Choroid plexus epithelial cell (primary cell): ENCODE data around the gene NADK2.
"Not testable (repeated sequence)": the region's sequence is repeated elsewhere in the genome, so short reads cannot be mapped to it uniquely, and the experiment has no call there.

Experiments used
- DNase-seq: peaks from one replicate; pipeline ENCODE4 v3.0.0-alpha.2; 2010; ENCODE audit warnings: low read depth
- H3K4me3 ChIP-seq: 2 replicates; pipeline ENCODE4 v1.5.1; 2011; ENCODE audit warnings: low read depth, mild to moderate bottlenecking, control low read depth, low read length, moderate library complexity
- CTCF ChIP-seq: conservative IDR thresholded peaks from 2 replicates; pipeline ENCODE4 v1.5.1; 2011; ENCODE audit warnings: low read depth, mild to moderate bottlenecking, control low read depth, inconsistent platforms, low read length, moderate library complexity

Gene NADK2

GRCh38 chr5:36209664-36210063 is 32.1 kb downstream of the NADK2 start:
- peak; percentile 20 for DNase-seq
- no peak overlapping the region for H3K4me3 ChIP-seq
- TF ChIP-seq CTCF: no peak

- DNase-seq: no peak
- H3K4me3 ChIP-seq: no peak overlapping the region
These were observed 32.9 kb downstream of the NADK2 start for GRCh38 chr5:36208786-36209185.

DNA sequence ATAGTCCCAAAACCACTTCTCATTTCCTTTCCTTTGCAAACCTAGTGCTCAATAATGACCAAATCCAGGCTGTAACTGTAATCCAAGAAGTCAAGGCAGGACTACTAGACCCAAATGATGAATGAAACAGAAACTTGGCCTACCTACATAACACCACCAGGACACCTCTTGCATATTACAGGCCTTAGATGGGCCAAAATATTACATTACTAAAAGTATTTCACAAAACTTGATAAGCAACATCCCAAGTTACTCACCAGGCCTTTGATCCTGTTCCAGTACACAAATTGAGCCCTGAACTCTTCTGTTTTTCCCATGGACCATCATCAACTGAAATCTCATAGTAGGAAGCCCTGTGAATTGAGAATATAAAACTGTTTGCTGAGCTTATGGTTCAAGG is 34.8 kb downstream of the NADK2 start:
- DNase-seq: peak; percentile 22
- no peak overlapping the region for H3K4me3 ChIP-seq
- no peak for TF ChIP-seq CTCF

More at GRCh38 chr5:36208786-36209185, 32.9 kb downstream of the NADK2 start:
- TF ChIP-seq CTCF: no peak

DNA sequence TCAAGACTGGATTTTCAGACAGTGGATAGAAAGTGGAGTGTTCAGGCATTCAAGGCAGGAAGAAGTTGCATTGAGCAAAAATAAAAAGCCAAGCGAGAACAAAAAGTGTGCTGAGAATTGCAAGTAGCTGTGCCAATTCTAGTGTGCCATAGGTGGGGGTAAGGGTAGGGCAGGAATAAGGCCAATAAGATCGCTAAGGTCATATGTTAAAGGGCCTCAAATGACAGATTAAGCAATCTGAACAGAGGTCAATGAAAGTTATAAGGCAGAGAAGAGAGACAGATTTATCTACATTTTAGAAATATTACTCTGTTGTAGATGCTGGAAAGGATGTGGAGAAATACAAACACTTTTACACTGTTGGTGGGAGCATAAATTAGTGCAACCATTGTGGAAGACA is 36.4 kb downstream of the NADK2 start:
- no peak for TF ChIP-seq CTCF
- DNase-seq: no peak
- H3K4me3 ChIP-seq: no peak overlapping the region

- H3K4me3 ChIP-seq: no peak overlapping the region
- DNase-seq: peak; percentile 83
- TF ChIP-seq CTCF: no peak
These were observed 39.2 kb downstream of the NADK2 start for GRCh38 chr5:36202521-36202961.

DNA sequence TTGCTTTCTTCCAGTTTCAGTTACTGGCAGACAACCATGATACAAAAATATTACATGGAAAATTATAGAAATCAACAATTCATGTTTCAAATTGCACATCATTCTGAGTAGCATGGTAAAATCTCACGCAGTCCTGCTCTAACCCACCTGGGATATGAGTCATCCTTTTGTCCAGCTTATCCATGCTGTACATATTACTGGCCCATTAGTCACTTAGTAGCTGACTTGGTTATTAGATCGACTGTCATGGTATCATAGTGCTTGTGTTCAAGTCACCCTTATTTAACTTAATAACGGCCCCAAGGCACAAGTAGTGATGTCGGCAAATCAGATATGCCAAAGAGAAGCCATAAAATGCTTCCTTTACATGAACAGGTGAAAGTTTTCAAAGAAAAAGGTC is 41.2 kb downstream of the NADK2 start:
- H3K4me3 ChIP-seq: no peak overlapping the region
- no peak for TF ChIP-seq CTCF
- DNase-seq: peak; percentile 44

- TF ChIP-seq CTCF: no peak
- H3K4me3 ChIP-seq: no peak overlapping the region
- peak; percentile 55 for DNase-seq
These were observed 42.1 kb downstream of the NADK2 start for GRCh38 chr5:36199620-36200019.

- not testable (repeated sequence) for H3K4me3 ChIP-seq, DNase-seq
These were observed 42.9 kb downstream of the NADK2 start for GRCh38 chr5:36198783-36199182.
